Measurements from ENCODE around the gene DLGAP5.

DNA sequence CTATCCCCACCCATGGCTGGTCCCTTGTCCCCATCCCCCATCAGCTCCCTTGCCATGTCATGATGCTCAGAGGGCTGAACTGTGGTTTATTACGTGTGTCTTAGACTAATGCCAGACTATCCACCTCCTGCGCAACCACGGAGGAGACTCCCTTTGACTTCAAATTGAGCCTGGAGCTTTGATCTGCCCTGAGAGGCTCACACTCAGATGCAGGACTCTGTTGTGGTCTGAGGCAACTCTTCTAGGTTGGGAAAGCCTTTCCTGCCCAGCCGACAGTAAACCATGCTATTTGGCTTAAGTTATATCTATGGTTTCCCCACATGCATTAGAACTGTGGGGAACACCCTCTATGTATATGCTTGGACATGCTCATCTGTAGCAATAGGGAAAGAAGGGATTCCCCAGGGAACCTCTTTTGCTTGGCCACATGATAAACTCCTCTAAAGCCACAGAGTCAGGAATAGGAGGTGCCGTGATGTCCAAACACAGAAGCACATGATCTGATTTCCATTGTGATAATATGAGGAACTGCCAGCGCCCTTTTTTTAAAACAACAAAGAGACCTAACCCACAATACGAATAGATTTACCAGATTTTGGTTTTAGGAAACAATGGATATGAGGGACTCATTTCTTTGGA lies 73.5 kb downstream of the DLGAP5 start:
- TF ChIP-seq, protein P1, sequence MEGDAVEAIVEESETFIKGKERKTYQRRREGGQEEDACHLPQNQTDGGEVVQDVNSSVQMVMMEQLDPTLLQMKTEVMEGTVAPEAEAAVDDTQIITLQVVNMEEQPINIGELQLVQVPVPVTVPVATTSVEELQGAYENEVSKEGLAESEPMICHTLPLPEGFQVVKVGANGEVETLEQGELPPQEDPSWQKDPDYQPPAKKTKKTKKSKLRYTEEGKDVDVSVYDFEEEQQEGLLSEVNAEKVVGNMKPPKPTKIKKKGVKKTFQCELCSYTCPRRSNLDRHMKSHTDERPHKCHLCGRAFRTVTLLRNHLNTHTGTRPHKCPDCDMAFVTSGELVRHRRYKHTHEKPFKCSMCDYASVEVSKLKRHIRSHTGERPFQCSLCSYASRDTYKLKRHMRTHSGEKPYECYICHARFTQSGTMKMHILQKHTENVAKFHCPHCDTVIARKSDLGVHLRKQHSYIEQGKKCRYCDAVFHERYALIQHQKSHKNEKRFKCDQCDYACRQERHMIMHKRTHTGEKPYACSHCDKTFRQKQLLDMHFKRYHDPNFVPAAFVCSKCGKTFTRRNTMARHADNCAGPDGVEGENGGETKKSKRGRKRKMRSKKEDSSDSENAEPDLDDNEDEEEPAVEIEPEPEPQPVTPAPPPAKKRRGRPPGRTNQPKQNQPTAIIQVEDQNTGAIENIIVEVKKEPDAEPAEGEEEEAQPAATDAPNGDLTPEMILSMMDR (conservative IDR thresholded peaks at IDR 0.05): no peak
- TF ChIP-seq ZFX (IDR thresholded peaks at IDR 0.05): no peak
